DLD1 (cell line): ENCODE measurements around the gene RRAGD.

ENCODE experiments used
- in situ Hi-C: cut with HindIII; loops from 2 replicates; pipeline ENCODE4 v1.10.0; 2017; ENCODE audit warnings: low sequenced_read_pairs

Gene RRAGD

GRCh38 chr6:89350281-89350966 is 61.6 kb downstream of the RRAGD start:
- in situ Hi-C loops, result no loop called here

GRCh38 chr6:89348372-89348771 is 63.7 kb downstream of the RRAGD start:
- in situ Hi-C loops, result no loop called here

DNA sequence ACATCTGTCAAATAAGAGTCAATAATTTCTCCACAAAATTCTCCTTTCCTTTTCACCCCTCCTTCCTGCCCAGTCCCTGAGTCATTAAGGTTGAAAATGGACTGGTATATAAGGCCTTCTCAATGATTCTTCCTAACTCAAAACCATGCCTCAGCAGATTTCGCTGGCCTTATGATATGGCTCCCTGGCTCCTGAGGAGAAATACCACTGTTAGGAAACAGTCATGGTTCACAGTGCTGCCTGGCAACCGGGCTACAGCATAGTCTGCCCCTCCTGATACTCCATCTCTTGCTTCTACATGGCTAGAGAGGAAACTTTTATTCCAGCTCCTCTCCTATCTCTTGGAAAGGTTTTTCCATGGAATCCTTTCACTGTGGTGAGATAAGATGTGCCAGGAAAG is 64.2 kb downstream of the RRAGD start:
- in situ Hi-C loops, result no loop called here

DNA sequence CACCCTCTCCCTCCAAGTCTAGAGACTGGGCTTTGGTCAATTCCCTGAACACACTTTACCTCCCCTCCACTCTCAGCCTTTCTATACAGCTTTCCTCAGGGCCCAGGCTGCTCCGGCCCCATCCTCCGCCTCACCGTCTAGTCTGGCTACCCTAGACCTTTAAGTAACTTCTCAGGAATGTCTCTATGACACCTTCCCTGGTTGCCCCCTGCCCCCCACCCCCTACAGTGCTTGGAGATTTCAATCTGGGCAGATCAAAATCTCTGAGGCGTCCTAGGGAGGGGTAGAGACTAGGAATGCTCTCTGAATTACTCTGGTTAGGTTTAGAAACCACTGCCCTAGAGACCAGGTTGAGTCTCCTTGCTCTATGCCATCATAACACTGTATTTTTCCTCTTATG is 65.6 kb downstream of the RRAGD start:
- in situ Hi-C loops, result no loop called here

DNA sequence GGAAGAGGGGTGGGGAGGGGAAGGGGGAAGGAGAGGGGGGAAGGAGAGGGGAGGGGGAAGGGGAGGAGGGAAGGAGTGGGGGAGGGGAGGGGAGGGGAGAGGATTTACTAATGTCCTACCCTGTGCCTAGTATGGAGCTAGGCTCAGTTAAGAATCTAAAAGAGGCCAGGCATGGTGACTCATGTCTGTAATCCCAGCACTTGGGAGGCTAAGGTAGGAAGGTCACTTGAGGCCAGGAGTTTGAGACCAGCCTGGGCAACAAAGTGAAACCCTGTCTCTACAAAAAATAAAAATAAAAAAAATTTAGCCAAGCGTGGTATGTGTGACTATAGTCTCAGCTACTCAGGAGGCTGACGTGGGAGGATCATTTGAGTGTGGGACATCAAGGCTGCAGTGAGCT is 72.5 kb downstream of the RRAGD start:
- in situ Hi-C loops, result no loop called here

DNA sequence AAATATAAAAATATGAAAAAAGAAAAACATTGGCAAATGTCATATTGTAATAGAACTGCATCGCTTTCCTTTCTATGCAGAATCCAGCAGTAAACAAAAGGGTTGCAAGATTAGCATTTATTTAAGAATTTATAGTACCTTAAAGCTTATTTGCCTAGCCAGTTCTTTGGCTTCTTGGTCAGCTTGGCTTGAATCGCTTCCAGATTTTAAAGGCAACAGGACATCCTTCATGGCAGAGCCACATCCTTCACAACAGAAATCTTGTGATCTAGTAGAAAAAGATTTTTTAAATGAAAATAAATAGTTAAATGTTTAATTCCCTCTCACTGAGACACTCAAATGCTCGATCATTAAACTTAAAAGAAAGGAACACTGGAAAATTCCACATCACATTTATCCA is 76.9 kb downstream of the RRAGD start:
- in situ Hi-C loops, result no loop called here

DNA sequence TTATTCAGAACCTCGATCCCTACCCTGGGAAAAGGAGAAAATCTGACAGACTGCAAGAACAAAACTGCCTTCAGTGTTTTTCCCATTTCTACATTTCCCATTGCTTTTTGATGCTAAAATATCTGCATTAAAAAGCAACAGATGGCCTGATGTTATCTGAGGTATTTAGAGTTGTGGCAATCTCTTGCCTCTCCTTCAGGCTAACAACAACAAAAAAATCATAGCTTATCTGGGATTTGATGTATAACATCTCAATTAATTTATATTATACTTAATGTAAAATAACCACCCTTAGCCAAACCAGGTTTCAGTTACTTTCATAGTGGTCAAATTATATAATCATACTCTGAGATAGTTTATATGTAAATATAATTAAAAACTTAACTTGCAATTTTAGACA is 81.2 kb downstream of the RRAGD start:
- in situ Hi-C loops, result no loop called here

DNA sequence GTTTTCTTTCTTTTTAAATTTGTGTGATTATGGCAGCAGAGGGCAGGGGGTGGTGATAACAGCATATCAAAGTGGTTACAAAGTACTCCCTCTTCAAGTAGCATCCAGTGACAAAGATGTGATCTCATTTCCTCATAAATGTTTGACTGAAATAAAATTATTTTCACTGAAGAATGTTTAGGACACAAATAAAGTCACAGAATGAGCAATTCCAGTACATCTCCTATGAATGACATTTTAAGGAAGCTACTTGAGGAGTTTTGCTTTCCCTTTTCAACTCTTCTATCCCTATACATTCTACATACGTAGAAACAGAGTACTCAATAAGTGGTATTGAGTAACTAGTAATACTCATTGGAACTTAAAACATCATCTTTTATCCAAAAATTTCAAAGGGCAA is 83.1 kb downstream of the RRAGD start:
- in situ Hi-C loops, result no loop called here

- in situ Hi-C loops, result no loop called here
Measured at GRCh38 chr6:89324304-89324703, 87.8 kb downstream of the RRAGD start.

DNA sequence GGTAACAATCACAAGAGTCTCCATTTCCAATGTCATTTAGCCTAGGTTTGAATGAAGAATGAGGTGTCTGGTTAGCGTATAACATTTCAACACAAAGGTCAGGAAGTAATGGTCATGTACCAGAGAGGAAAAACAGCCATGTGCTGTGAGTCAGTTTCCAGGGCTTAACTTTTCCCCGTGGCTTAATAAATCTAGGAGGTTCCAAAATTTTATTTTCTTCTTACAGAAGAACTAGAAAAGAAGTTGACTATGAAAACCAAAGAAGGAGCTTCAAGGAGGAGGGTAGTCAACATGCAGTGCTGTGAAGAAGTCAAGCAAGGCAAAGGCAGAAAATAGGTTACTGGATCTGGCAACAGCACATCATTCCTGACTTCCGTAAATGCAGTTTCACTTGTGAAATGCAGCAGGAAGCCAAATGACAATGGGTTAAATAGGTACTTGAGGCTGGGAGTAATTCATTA is 88.5 kb downstream of the RRAGD start:
- in situ Hi-C loops, result no loop called here

DNA sequence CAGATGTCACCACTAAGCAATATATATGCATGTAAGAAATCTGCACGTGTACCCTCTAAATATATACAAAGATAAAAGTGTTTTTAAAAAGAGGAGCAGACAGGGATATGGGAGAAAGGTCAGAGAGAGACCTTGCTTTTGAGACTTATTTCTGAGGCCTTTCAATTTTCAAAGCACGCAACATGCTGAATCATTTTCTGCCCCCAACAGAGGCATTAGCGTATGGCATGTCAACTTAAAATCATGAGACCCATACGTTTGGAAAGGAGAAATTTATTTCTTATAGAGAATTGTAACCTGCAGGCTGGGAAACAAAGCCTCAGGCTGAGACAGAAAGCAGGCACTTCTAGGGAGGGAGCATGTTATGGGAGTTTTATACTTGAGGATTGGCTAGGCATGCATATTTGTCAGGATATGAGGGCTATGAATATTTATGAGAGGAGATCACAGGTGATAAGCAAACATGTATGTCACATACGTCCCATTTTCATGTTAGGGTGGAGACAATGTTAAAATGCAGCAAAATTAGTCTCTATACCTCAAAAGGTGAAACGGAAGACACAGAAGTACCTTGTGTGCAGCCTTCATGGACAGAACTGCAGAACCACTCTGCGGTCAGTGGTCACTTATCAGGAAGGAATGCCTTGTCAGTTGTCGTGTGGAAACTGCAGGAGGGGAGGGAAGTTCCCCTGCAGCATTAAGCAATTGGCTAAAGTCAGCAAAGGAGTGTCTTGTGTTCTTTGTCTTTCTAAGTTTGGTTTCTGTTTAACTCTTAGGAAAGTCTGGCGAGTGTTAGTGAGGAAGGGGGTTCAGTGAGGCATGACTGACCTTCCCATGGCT is 90.7 kb downstream of the RRAGD start:
- in situ Hi-C loops, result no loop called here

GRCh38 chr6:89320012-89320559 is 92.0 kb downstream of the RRAGD start:
- in situ Hi-C loops, result no loop called here

DNA sequence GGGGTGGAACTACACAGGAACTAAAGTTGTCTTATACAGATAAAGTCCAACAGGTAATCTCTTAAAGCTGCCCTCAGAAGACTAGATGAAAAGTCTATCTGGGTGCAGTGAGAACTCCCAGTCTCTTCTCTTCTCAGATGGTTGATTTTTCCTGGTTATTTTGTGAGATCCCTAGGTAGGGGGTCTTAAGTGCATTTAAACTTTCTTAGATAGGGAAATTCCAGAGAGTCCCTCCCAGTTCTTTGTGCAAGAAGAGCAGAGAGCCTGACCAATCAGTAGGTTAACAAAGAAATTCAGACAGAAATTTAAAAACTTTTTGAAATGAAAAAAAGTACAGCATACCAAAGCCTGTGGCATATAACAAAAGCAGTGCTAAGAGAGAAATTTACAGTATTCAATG is 95.0 kb downstream of the RRAGD start:
- in situ Hi-C loops, result no loop called here

GRCh38 chr6:89315249-89315885 is 96.7 kb downstream of the RRAGD start, which contains the start of gene GABRR2:
TSS of gene GABRR2 (minus strand) at chr6:89315299. CDS start at chr6:89315165, 134 bp downstream.
- in situ Hi-C loops, result no loop called here

GRCh38 chr6:89314692-89315091 is 97.4 kb downstream of the RRAGD start:
- in situ Hi-C loops, result no loop called here
